C4-2B (cell line): ENCODE data around the gene PYHIN1.

ENCODE experiments used
- H3K27ac ChIP-seq: fragments of 450-650 bp; 2 replicates; pipeline ENCODE4 v1.5.1; 2017
- CTCF ChIP-seq: fragments of 450-650 bp; conservative IDR thresholded peaks from 2 replicates; pipeline ENCODE4 v1.5.1; 2017; ENCODE audit warnings: mild to moderate bottlenecking
- ZFX ChIP-seq: fragments of 450-650 bp; IDR thresholded peaks from 2 replicates; pipeline ENCODE4 v1.6.1; 2017

The PYHIN1 gene

GRCh38 chr1:158946785-158947184 is 15.4 kb downstream of the PYHIN1 start:
- H3K27ac ChIP-seq: no peak overlapping the region
- TF ChIP-seq CTCF: no peak
- TF ChIP-seq ZFX: no peak

- TF ChIP-seq ZFX: no peak
- TF ChIP-seq CTCF: no peak
- no peak overlapping the region for H3K27ac ChIP-seq
Measured at GRCh38 chr1:158951956-158952355, 20.6 kb downstream of the PYHIN1 start.

- no peak for TF ChIP-seq CTCF
Measured at GRCh38 chr1:158952416-158952815, 21.1 kb downstream of the PYHIN1 start.

GRCh38 chr1:158961178-158961577 is 29.8 kb downstream of the PYHIN1 start:
- H3K27ac ChIP-seq: no peak overlapping the region
- TF ChIP-seq CTCF (no peak), ZFX (no peak)

More at GRCh38 chr1:158952416-158952815, 21.1 kb downstream of the PYHIN1 start:
- no peak overlapping the region for H3K27ac ChIP-seq

GRCh38 chr1:158962983-158963382 is 31.6 kb downstream of the PYHIN1 start:
- TF ChIP-seq CTCF: no peak
- no peak for TF ChIP-seq ZFX
- H3K27ac ChIP-seq: no peak overlapping the region

GRCh38 chr1:158969166-158969565 is 37.8 kb downstream of the PYHIN1 start:
- no peak for TF ChIP-seq CTCF
- no peak for TF ChIP-seq ZFX
- no peak overlapping the region for H3K27ac ChIP-seq

- no peak for TF ChIP-seq ZFX
- TF ChIP-seq CTCF: no peak
- H3K27ac ChIP-seq: no peak overlapping the region
Measured at GRCh38 chr1:158969855-158970254, 38.5 kb downstream of the PYHIN1 start.
